ENCODE measurements around the gene ANKRD12.

DNA sequence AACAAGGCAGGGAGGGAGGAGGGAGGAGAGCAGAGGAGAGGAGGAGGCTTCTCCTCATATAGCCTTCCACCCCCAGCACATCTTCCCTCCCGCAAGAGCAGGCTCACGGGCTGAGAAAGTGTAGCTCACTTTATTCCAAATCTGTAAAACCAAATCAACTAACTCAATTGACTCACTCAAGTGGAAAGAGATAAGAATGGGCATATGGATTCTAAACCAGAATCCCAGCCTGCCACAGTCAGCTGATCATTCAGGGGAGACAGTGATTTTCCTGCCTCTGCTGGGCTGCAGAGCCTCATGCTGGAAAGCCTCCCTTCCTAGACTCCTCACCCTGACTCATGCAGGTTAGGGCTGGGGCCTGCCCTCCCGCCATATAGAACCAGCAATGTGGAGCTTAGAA is 193.8 kb downstream of the ANKRD12 start:
- TF ChIP-seq, protein P1, sequence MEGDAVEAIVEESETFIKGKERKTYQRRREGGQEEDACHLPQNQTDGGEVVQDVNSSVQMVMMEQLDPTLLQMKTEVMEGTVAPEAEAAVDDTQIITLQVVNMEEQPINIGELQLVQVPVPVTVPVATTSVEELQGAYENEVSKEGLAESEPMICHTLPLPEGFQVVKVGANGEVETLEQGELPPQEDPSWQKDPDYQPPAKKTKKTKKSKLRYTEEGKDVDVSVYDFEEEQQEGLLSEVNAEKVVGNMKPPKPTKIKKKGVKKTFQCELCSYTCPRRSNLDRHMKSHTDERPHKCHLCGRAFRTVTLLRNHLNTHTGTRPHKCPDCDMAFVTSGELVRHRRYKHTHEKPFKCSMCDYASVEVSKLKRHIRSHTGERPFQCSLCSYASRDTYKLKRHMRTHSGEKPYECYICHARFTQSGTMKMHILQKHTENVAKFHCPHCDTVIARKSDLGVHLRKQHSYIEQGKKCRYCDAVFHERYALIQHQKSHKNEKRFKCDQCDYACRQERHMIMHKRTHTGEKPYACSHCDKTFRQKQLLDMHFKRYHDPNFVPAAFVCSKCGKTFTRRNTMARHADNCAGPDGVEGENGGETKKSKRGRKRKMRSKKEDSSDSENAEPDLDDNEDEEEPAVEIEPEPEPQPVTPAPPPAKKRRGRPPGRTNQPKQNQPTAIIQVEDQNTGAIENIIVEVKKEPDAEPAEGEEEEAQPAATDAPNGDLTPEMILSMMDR (IDR thresholded peaks at IDR 0.05; ENCODE audit: insufficient read depth, low read length, poor library complexity, severe bottlenecking) = no peak
- TF ChIP-seq EZH2phosphoT487 (conservative IDR thresholded peaks at IDR 0.05; ENCODE audit: low read length) = no peak
